GM12878 (cell line): ENCODE measurements around the gene MCMBP. TPM values are rescaled to one million over a fixed set of nuclear protein-coding genes. Genes with fewer than 3 reads are reported as not detected.

Source experiments
- CBX3 ChIP-seq: fragments of 200-600 bp; sonication (generic); IDR thresholded peaks from 2 replicates; pipeline ENCODE4 v1.6.1; 2016; ENCODE audit warnings: low read depth, borderline replicate concordance
- EGR1 ChIP-seq, 2 experiments: IDR thresholded peaks; 1 replicate in 1 of 2; 2 replicates in 1 of 2; pipeline ENCODE4 v1.6.1; 2011 to 2012; ENCODE audit warnings: low read depth in 2 of 2, low read length in 2 of 2, borderline replicate concordance in 1 of 2, mild to moderate bottlenecking in 1 of 2, moderate library complexity in 1 of 2
- ELK1 ChIP-seq: IDR thresholded peaks from 2 replicates; pipeline ENCODE4 v1.6.1; 2012; ENCODE audit warnings: low read depth, low read length, improper control_type of control experiment
- JUND ChIP-seq: IDR thresholded peaks from 2 replicates; pipeline ENCODE4 v1.6.1; 2012; ENCODE audit warnings: low read depth, mild to moderate bottlenecking, low read length, improper control_type of control experiment, moderate library complexity
- PML ChIP-seq: IDR thresholded peaks from 2 replicates; pipeline ENCODE4 v1.6.1; 2012; ENCODE audit warnings: low read length, inconsistent platforms
- SRF ChIP-seq, 2 experiments: IDR thresholded peaks; 2 replicates each; pipeline ENCODE4 v1.6.1; 2011; ENCODE audit warnings: low read depth in 2 of 2, low read length in 2 of 2, mild to moderate bottlenecking in 1 of 2, moderate library complexity in 1 of 2
- YBX1 ChIP-seq: fragments of 450-650 bp; IDR thresholded peaks from 2 replicates; pipeline ENCODE4 v1.6.1; 2016; ENCODE audit warnings: antibody characterized with exemption
- ZBTB4 ChIP-seq: fragments of 450-650 bp; formaldehyde crosslinking; IDR thresholded peaks from 2 replicates; pipeline ENCODE4 v1.4.0; 2022; ENCODE audit warnings: mild to moderate bottlenecking, moderate library complexity
- ZNF592 ChIP-seq: fragments of 450-650 bp; IDR thresholded peaks from 2 replicates; pipeline ENCODE4 v1.6.1; 2017; ENCODE audit warnings: mild to moderate bottlenecking, moderate library complexity
- polyA plus RNA-seq, 11 experiments: library from polyadenylated mRNA; depleted of rRNA in 4 of 11; unstranded in 6 of 11; stranded (reverse) in 5 of 11; fragments of >200 nt; fragmentation: Nextera tagmentation in 4 of 11; fragmentation: Illumina TruSeq in 1 of 11; extraction: Ambion mirVana in 4 of 11; extraction: Trizol in 1 of 11; gene quantifications; 1 replicate in 1 of 11; 2 replicates in 10 of 11; pipeline versions ENCODE4 v1.2.1 to v1.2.3, GENCODE V29; 2011 to 2016; ENCODE audit warnings: inconsistent platforms in 2 of 11, missing spikeins in 2 of 11, low read depth in 1 of 11
- total RNA-seq, 4 experiments: library from RNA; depleted of rRNA in 3 of 4; stranded (reverse); fragments of >200 nt in 3 of 4; fragmentation: Illumina TruSeq in 1 of 4; extraction: Trizol in 1 of 4; gene quantifications; 2 replicates each; pipeline versions ENCODE4 v1.2.1 to v1.2.3, GENCODE V29; 2013 to 2021
- TF ChIP-seq, protein P1 (sequence below): fragments of 450-650 bp; IDR thresholded peaks from 2 replicates; pipeline ENCODE4 v1.6.1; 2017; ENCODE audit warnings: mild to moderate bottlenecking, moderate library complexity

Gene MCMBP
- total and polyA plus RNA-seq, 10 of the 15 experiments (the other 5 are each of a cell fraction or from before 2014, with no cell fraction given): 7.6 to 93.1 (median 75.7) TPM

GRCh38 chr10:119872860-119873681, 428 bp upstream of the MCMBP start (continued):
- TF ChIP-seq ZNF592 (peak; percentile 71; the same call in 1 of the 2 replicates), ZBTB4 (CRISPR knock-in tag) (no peak), PML (peak; percentile 81), ELK1 (no peak), SRF (IDR thresholded peaks at IDR 0.05; ENCODE audit: low read depth in 2 of 2, low read length in 2 of 2) (no peak), YBX1 (no peak), CBX3 (no peak), EGR1 (IDR thresholded peaks at IDR 0.05; ENCODE audit: borderline replicate concordance in 1 of 2, low read depth in 2 of 2, low read length in 2 of 2) (peak; percentile 19 to 85; a peak in 2 of 3 replicates), JUND (0 out of 2 replicates have a peak, but pooled peaks have one; percentile 7)
- TF ChIP-seq, protein P1, sequence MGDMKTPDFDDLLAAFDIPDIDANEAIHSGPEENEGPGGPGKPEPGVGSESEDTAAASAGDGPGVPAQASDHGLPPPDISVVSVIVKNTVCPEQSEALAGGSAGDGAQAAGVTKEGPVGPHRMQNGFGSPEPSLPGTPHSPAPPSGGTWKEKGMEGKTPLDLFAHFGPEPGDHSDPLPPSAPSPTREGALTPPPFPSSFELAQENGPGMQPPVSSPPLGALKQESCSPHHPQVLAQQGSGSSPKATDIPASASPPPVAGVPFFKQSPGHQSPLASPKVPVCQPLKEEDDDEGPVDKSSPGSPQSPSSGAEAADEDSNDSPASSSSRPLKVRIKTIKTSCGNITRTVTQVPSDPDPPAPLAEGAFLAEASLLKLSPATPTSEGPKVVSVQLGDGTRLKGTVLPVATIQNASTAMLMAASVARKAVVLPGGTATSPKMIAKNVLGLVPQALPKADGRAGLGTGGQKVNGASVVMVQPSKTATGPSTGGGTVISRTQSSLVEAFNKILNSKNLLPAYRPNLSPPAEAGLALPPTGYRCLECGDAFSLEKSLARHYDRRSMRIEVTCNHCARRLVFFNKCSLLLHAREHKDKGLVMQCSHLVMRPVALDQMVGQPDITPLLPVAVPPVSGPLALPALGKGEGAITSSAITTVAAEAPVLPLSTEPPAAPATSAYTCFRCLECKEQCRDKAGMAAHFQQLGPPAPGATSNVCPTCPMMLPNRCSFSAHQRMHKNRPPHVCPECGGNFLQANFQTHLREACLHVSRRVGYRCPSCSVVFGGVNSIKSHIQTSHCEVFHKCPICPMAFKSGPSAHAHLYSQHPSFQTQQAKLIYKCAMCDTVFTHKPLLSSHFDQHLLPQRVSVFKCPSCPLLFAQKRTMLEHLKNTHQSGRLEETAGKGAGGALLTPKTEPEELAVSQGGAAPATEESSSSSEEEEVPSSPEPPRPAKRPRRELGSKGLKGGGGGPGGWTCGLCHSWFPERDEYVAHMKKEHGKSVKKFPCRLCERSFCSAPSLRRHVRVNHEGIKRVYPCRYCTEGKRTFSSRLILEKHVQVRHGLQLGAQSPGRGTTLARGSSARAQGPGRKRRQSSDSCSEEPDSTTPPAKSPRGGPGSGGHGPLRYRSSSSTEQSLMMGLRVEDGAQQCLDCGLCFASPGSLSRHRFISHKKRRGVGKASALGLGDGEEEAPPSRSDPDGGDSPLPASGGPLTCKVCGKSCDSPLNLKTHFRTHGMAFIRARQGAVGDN: peak; percentile 59
